HepG2 (cell line): ENCODE measurements around the gene LSR. TPM values are rescaled to one million over a fixed set of nuclear protein-coding genes. Genes with fewer than 3 reads are reported as not detected.

Experiments used
- ATAC-seq: fragments of 200-7000 bp; cut with Tn5 transposase; 3 replicates; pipeline ENCODE4 v1.9.1; 2020; ENCODE audit warnings: mild to moderate bottlenecking, moderate library complexity
- BruUV-seq: library from RNA; stranded (reverse); fragments of 400-500 nt; replicated peaks from 2 replicates; lab custom pipeline; 2021; lab: Mats Ljungman, UMichigan
- CTCF ChIA-PET: fragments of 300-600 bp; formaldehyde crosslinking; extraction: SDS; loops from one replicate; lab custom pipeline; 2021; ENCODE audit warnings: low total read pairs, inconsistent platforms, low intra/inter-chr PET ratio; lab: Yijun Ruan, JAX
- POLR2A ChIA-PET: fragments of 350-600 bp; sonication (Branson Sonifier 250); formaldehyde crosslinking; loops from one replicate; lab custom pipeline; 2020; ENCODE audit warnings: antibody characterized with exemption, inconsistent platforms; lab: Yijun Ruan, JAX
- DNase-seq: peaks from one replicate; pipeline ENCODE4 v3.0.0-alpha.2; 2015; ENCODE audit warnings: low spot score
- FAIRE-seq: peaks from 3 replicates; lab custom pipeline; 2011; peaks lifted over from hg19 to GRCh38; lab: Jason Lieb, UNC
- H2AFZ ChIP-seq: one replicate; pipeline ENCODE4 v1.6.1; 2011; ENCODE audit warnings: low read length, inconsistent platforms
- H3K27ac ChIP-seq: fragments of 300-600 bp; 3 replicates; pipeline ENCODE4 v1.8.0; 2011; ENCODE audit warnings: mixed run types, mild to moderate bottlenecking, mixed read lengths, low read length, inconsistent platforms; ENCODE audit not compliant: insufficient read depth; ENCODE audit errors: extremely low read length
- H3K27me3 ChIP-seq, 2 experiments: fragments of 200-600 bp in 1 of 2; 2 replicates in 1 of 2; 3 replicates in 1 of 2; pipeline versions ENCODE4 v1.6.0 to v1.8.0; 2011; ENCODE audit warnings: low read length in 2 of 2, mild to moderate bottlenecking in 2 of 2, moderate library complexity in 2 of 2, inconsistent platforms in 1 of 2; ENCODE audit not compliant: insufficient read depth in 2 of 2, control insufficient read depth in 1 of 2
- H3K36me3 ChIP-seq, 2 experiments: fragments of 200-600 bp in 1 of 2; replicated peaks in 1 of 2; 2 replicates in 1 of 2; 3 replicates in 1 of 2; pipeline versions ENCODE4 v1.5.1 to v1.8.0; 2011; ENCODE audit warnings: low read length in 2 of 2, inconsistent platforms in 1 of 2; ENCODE audit not compliant: insufficient read depth in 2 of 2, control insufficient read depth in 1 of 2
- H3K4me1 ChIP-seq: 2 replicates; pipeline ENCODE4 v1.5.1; 2012; ENCODE audit warnings: low read length, inconsistent platforms; ENCODE audit not compliant: insufficient read depth
- H3K4me2 ChIP-seq: 2 replicates; pipeline ENCODE4 v1.6.0; 2011; ENCODE audit warnings: low read depth, low read length, inconsistent platforms
- H3K4me3 ChIP-seq, 3 experiments: fragments of 200-600 bp in 1 of 3; sonication (generic), shearing (Covaris generic) in 1 of 3; replicated peaks in 1 of 3; 2 replicates each; pipeline ENCODE4 v1.5.1; 2011 to 2016; ENCODE audit warnings: low read length in 3 of 3, inconsistent platforms in 2 of 3, low read depth in 2 of 3, mild to moderate bottlenecking in 2 of 3, control low read depth in 1 of 3, mixed read lengths in 1 of 3; ENCODE audit not compliant: insufficient read depth in 1 of 3
- H3K79me2 ChIP-seq: one replicate; pipeline ENCODE4 v1.6.1; 2011; ENCODE audit warnings: low read length, inconsistent platforms; ENCODE audit not compliant: insufficient read depth
- H3K9ac ChIP-seq: 2 replicates; pipeline ENCODE4 v1.6.0; 2011; ENCODE audit warnings: mild to moderate bottlenecking, low read depth, low read length, inconsistent platforms; ENCODE audit not compliant: insufficient read depth
- H3K9me3 ChIP-seq: 2 replicates; pipeline ENCODE4 v1.5.1; 2012; ENCODE audit warnings: mild to moderate bottlenecking, low read length
- H4K20me1 ChIP-seq: 2 replicates; pipeline ENCODE4 v1.6.0; 2011; ENCODE audit warnings: inconsistent platforms, mild to moderate bottlenecking, low read length, moderate library complexity; ENCODE audit not compliant: insufficient read depth
- AGO1 ChIP-seq: fragments of 200-400 bp; formaldehyde crosslinking; IDR thresholded peaks from 2 replicates; pipeline ENCODE4 v1.6.1; 2017; ENCODE audit warnings: mild to moderate bottlenecking, low read depth, low read length, moderate library complexity; ENCODE audit not compliant: poor library complexity, severe bottlenecking
- ERF ChIP-seq: IDR thresholded peaks from 2 replicates; pipeline ENCODE4 v1.6.1; 2018; ENCODE audit warnings: missing biosample characterization, missing genetic modification reagents
- MXI1 ChIP-seq: IDR thresholded peaks from 3 replicates; pipeline ENCODE4 v1.6.1; 2012; ENCODE audit warnings: low read depth, low read length, inconsistent platforms, borderline replicate concordance
- SALL1 ChIP-seq: sonication (generic); formaldehyde crosslinking; IDR thresholded peaks from 2 replicates; pipeline ENCODE4 v1.8.0; 2022; ENCODE audit warnings: mild to moderate bottlenecking, missing genetic modification reagents
- SKI ChIP-seq: fragments of 450-650 bp; IDR thresholded peaks from one replicate; pipeline ENCODE4 v1.6.1; 2018; ENCODE audit warnings: mild to moderate bottlenecking; ENCODE audit not compliant: partially characterized antibody
- ZNF12 ChIP-seq: sonication (generic); formaldehyde crosslinking; IDR thresholded peaks from 2 replicates; pipeline ENCODE4 v1.5.0; 2020; ENCODE audit warnings: missing genetic modification reagents
- ZNF768 ChIP-seq: sonication (generic); formaldehyde crosslinking; IDR thresholded peaks from 2 replicates; pipeline ENCODE4 v1.4.0; 2020; ENCODE audit warnings: missing genetic modification reagents
- ZNF773 ChIP-seq: sonication (generic); formaldehyde crosslinking; IDR thresholded peaks from 2 replicates; pipeline ENCODE4 v1.4.0; 2020; ENCODE audit warnings: missing genetic modification reagents, borderline replicate concordance
- ZNF879 ChIP-seq: sonication (generic); formaldehyde crosslinking; IDR thresholded peaks from 2 replicates; pipeline ENCODE4 v1.8.1; 2023; ENCODE audit warnings: missing genetic modification reagents
- WGBS: methylation state at CpG from one replicate; pipeline ENCODE4 v1.1.6; 2017; ENCODE audit warnings: low lambda C conversion rate; 5-methylcytosine and 5-hydroxymethylcytosine counted together
- in situ Hi-C: cut with HindIII; loops from 2 replicates; pipeline ENCODE4 v1.10.0; 2017; ENCODE audit warnings: low pct_unique_long_range_greater_than_20kb; ENCODE audit not compliant: extremely low pct_ligation_motif_present
- intact Hi-C: fragments of 100-400 bp; cut with micrococcal nuclease; formaldehyde crosslinking; loops from one replicate; pipeline ENCODE4 v1.10.0; 2022; ENCODE audit not compliant: unreplicated experiment
- polyA plus RNA-seq, 8 experiments: library from polyadenylated mRNA; depleted of rRNA in 3 of 8; stranded (reverse) in 7 of 8; unstranded in 1 of 8; fragments of >200 nt; fragmentation: Illumina TruSeq in 4 of 8; extraction: Trizol in 4 of 8; gene quantifications; 2 replicates each; pipeline versions ENCODE4 v1.2.1 to v1.2.3, GENCODE V29; 2011 to 2016; ENCODE audit warnings: low read depth in 4 of 8, missing spikeins in 1 of 8, mixed read lengths in 1 of 8; ENCODE audit not compliant: insufficient read depth in 1 of 8
- total RNA-seq, 5 experiments: library from RNA; depleted of rRNA; stranded (reverse); fragments of >200 nt; fragmentation: Illumina TruSeq; extraction: Trizol; gene quantifications; 2 replicates each; pipeline ENCODE4 v1.2.3, GENCODE V29; 2016; ENCODE audit warnings: low read depth in 1 of 5
- TF ChIP-seq, protein P1 (sequence below): sonication (generic); formaldehyde crosslinking; IDR thresholded peaks from 2 replicates; pipeline ENCODE4 v1.8.0; 2022; ENCODE audit warnings: missing genetic modification reagents, mild to moderate bottlenecking, inconsistent platforms, borderline replicate concordance
- TF ChIP-seq, protein P2 (sequence below): sonication (generic); formaldehyde crosslinking; IDR thresholded peaks from 2 replicates; pipeline ENCODE4 v1.4.0; 2020; ENCODE audit warnings: missing genetic modification reagents, borderline replicate concordance
- TF ChIP-seq, protein P3 (sequence below): sonication (generic); formaldehyde crosslinking; IDR thresholded peaks from 2 replicates; pipeline ENCODE4 v1.4.0; 2020; ENCODE audit warnings: missing genetic modification reagents
- TF ChIP-seq, protein P4 (sequence below): sonication (generic); formaldehyde crosslinking; IDR thresholded peaks from 2 replicates; pipeline ENCODE4 v1.4.0; 2020; ENCODE audit warnings: missing genetic modification reagents, borderline replicate concordance

Gene LSR
- total and polyA plus RNA-seq, 2 of the 13 experiments (the other 11 are each of a cell fraction or from before 2014, with no cell fraction given): 29.2 to 79.2 TPM

DNA sequence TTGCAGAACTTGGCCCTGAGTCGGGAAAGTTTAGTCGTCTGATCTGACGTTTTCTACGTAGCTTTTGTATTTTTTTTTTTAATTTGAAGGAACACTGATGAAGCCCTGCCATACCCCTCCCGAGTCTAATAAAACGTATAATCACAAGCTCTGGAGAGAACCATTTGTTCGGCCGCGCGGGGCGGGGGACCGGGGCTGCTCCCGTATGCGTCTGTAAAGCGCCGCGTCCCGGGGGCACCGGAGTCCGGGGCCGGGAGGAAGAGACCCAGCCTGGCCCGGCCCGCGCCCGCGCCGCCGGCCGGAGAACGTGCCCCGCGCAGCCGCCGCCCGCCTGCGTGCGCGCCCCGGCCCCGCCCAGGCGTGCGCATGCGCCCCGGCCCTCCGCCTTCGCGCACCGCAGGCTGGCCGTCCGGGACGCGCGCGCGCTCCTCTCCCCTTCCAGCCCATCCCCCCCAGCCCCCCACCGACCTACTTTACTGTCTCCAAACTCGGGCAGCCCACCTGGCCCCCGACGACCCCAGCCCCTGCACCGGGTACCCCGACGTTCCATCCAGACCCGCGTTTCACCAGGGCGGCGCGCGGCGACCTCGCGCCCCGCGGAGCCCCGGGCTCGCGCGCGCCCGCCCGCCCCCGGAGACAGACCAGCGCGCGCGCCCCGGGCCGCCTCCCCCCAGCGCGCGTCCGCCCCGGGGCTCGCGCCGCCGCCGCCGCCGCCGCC is 19.2 kb downstream of the LSR start:
- no peak overlapping the region for H2AFZ ChIP-seq
- peaks cover 20% of the 10 kb centered on the region for H3K4me1 ChIP-seq
- TF ChIP-seq ZNF773 (CRISPR knock-in tag) (no peak), SALL1 (CRISPR knock-in tag) (peak; percentile 33; the same call in 1 of the 2 replicates), ZNF12 (no peak), ZNF768 (CRISPR knock-in tag) (no peak), ERF (CRISPR knock-in tag) (0 out of 2 replicates have a peak, but pooled peaks have one; percentile 56), ZNF879 (CRISPR knock-in tag) (no peak), SKI (no peak), AGO1 (peak; percentile 92), MXI1 (peak; percentile 7; the same call in 1 of the 3 replicates)
- TF ChIP-seq, protein P1, sequence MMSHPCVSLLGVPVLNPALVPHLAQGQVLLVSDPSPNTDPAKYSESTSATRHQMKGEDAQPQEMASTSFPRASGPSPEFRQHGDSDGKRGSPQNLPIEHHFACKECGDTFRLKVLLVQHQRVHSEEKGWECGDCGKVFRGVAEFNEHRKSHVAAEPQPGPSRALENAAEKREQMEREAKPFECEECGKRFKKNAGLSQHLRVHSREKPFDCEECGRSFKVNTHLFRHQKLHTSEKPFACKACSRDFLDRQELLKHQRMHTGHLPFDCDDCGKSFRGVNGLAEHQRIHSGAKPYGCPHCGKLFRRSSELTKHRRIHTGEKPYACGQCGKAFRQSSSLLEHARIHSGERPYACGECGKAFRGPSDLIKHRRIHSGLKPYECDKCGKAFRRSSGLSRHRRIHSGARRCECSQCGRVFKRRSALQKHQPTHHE (CRISPR knock-in tag): 0 out of 2 replicates have a peak, but pooled peaks have one; percentile 43
- TF ChIP-seq, protein P2, sequence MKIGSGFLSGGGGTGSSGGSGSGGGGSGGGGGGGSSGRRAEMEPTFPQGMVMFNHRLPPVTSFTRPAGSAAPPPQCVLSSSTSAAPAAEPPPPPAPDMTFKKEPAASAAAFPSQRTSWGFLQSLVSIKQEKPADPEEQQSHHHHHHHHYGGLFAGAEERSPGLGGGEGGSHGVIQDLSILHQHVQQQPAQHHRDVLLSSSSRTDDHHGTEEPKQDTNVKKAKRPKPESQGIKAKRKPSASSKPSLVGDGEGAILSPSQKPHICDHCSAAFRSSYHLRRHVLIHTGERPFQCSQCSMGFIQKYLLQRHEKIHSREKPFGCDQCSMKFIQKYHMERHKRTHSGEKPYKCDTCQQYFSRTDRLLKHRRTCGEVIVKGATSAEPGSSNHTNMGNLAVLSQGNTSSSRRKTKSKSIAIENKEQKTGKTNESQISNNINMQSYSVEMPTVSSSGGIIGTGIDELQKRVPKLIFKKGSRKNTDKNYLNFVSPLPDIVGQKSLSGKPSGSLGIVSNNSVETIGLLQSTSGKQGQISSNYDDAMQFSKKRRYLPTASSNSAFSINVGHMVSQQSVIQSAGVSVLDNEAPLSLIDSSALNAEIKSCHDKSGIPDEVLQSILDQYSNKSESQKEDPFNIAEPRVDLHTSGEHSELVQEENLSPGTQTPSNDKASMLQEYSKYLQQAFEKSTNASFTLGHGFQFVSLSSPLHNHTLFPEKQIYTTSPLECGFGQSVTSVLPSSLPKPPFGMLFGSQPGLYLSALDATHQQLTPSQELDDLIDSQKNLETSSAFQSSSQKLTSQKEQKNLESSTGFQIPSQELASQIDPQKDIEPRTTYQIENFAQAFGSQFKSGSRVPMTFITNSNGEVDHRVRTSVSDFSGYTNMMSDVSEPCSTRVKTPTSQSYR (CRISPR knock-in tag): no peak
- TF ChIP-seq, protein P3, sequence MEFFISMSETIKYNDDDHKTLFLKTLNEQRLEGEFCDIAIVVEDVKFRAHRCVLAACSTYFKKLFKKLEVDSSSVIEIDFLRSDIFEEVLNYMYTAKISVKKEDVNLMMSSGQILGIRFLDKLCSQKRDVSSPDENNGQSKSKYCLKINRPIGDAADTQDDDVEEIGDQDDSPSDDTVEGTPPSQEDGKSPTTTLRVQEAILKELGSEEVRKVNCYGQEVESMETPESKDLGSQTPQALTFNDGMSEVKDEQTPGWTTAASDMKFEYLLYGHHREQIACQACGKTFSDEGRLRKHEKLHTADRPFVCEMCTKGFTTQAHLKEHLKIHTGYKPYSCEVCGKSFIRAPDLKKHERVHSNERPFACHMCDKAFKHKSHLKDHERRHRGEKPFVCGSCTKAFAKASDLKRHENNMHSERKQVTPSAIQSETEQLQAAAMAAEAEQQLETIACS (CRISPR knock-in tag): peak; percentile 90
- TF ChIP-seq, protein P4, sequence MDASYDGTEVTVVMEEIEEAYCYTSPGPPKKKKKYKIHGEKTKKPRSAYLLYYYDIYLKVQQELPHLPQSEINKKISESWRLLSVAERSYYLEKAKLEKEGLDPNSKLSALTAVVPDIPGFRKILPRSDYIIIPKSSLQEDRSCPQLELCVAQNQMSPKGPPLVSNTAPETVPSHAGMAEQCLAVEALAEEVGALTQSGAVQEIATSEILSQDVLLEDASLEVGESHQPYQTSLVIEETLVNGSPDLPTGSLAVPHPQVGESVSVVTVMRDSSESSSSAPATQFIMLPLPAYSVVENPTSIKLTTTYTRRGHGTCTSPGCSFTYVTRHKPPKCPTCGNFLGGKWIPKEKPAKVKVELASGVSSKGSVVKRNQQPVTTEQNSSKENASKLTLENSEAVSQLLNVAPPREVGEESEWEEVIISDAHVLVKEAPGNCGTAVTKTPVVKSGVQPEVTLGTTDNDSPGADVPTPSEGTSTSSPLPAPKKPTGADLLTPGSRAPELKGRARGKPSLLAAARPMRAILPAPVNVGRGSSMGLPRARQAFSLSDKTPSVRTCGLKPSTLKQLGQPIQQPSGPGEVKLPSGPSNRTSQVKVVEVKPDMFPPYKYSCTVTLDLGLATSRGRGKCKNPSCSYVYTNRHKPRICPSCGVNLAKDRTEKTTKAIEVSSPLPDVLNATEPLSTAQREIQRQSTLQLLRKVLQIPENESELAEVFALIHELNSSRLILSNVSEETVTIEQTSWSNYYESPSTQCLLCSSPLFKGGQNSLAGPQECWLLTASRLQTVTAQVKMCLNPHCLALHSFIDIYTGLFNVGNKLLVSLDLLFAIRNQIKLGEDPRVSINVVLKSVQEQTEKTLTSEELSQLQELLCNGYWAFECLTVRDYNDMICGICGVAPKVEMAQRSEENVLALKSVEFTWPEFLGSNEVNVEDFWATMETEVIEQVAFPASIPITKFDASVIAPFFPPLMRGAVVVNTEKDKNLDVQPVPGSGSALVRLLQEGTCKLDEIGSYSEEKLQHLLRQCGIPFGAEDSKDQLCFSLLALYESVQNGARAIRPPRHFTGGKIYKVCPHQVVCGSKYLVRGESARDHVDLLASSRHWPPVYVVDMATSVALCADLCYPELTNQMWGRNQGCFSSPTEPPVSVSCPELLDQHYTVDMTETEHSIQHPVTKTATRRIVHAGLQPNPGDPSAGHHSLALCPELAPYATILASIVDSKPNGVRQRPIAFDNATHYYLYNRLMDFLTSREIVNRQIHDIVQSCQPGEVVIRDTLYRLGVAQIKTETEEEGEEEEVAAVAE (CRISPR knock-in tag): no peak

More for the DNA sequence above, 19.2 kb downstream of the LSR start:
- CTCF ChIA-PET: no interaction called here
- intact Hi-C loops: loop anchor here (5.0 kb wide), 1 partner anchor 189 kb away; no protein-coding TSS in a partner anchor
- Histone ChIP-seq H4K20me1 (no peaks in the 10 kb centered on the region), H3K9me3 (no peaks in the 10 kb centered on the region), H3K27ac (peak overlapping the region; percentile 76), H3K9ac (peak overlapping the region; percentile 79), H3K27me3 (no peaks in the 10 kb centered on the region), H3K36me3 (peaks cover 17 to 45% of the 10 kb centered on the region in 2 experiments), H3K4me2 (peak overlapping the region; percentile 68), H3K4me3 (peak overlapping the region; percentile 76 to 97 (median 79)), H3K79me2 (peaks cover 18% of the 10 kb centered on the region)
- in situ Hi-C loops: no loop called here
- POLR2A ChIA-PET: interaction anchor here (0.6 to 1.2 kb wide), 2 partner anchors 41 to 434 kb away, joined by 3 read pairs; no protein-coding TSS in a partner anchor
- no TSS peak for BruUV-seq
- no peak for DNase-seq
- no peak for FAIRE-seq
- peak; percentile 39 for ATAC-seq
- WGBS: 1% methylated on average over 44 of the region's 100 CpGs
